T follicular helper cell (primary cell): ENCODE results near the gene CPA4.

Experiments used
- DNase-seq: peaks from one replicate; pipeline ENCODE4 v3.0.0-alpha.2; 2020; ENCODE audit warnings: low read depth

CPA4 gene

DNA sequence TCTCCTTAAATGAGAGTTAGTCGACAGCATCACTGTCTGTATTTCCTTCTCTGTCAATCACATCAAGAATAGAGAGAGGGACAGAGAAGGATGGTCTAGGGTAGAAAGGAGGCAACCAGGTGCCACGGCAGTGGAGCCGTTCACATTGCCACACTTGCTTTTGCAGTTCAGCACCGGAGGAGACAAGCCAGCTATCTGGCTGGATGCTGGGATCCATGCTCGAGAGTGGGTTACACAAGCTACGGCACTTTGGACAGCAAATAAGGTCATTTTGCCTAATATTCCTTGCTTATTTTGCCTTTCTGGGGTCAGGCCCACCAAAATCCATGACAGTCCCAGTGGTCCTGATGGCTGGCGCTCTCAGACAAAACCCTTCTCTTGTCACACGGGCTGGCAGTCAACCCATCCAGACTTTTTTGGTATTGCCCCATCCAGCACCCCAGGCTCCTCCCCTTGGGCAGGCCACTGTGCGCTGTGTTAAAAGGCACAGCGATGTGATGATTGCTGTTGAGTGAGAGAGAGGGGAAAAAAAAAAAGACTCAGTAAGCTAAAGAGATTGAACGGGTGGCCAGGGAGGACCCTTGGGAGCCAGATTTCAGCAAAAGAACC, 17.9 kb upstream of the CPA4 start:
- no peak for DNase-seq

DNA sequence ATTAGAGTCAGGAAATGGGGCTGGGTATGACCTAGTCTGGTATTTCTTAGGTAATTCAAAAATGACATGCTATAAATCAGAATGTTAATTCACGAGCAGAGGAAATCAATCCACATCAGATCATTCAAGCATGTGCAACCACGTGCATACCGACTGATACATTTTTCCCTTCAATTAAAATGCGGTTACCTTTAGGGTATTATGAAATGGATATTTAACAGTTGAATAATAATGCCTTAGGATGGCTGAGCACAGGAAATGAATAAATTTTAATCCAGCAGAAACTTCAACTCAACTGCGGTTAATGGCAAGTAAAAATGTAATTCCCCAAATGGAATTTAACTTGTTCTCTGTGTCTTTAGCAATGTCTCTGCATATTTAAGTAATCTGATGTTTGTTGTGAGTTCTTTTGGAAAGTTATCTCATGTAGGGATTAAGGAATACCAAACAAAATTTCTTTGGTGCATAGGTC, 17.1 kb upstream of the CPA4 start:
- DNase-seq, result no peak

DNA sequence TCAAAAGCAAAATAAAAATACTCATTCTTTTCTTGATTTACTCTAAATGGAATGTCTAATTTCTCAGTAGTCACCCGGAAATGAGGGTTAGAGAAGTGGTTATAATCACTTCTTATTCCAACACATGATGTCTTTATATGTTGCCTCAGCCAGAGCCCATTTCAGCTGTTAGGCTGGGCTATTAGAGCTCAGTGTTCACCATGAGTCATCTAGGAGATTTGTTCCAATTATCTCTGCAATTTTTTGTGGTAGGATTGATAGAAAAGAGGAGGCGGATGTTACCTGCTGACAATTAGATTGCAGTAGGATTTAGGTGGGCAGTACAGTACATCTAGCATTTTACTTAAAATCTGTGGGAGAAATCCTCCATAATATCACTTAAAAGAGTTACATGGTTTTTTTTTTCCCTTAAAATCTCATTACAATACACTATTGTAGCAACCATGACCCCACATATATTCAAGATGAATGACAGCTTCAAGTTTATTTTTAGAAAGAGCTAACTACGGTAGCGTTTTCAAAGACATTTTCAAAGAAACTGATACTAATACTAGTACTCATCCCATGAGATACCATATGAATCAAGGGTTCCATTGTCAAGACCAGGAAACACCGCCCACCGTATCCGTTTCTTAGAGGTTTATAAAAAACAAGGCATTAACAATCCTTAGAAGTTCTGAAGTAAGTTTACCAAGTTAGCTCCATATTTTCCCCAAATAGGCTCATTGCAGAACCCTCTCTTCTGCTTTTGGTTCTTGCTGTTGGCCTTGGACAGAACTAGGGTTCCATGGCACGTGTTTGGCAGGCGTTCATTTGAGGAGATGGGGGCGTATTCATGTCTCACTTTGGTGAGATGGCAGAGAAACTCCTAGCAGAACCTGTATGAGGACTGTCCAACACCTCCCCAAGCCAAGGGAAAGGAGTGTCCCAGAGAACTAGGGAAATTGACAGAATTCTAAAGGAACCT, 15.9 kb upstream of the CPA4 start:
- no peak for DNase-seq

DNA sequence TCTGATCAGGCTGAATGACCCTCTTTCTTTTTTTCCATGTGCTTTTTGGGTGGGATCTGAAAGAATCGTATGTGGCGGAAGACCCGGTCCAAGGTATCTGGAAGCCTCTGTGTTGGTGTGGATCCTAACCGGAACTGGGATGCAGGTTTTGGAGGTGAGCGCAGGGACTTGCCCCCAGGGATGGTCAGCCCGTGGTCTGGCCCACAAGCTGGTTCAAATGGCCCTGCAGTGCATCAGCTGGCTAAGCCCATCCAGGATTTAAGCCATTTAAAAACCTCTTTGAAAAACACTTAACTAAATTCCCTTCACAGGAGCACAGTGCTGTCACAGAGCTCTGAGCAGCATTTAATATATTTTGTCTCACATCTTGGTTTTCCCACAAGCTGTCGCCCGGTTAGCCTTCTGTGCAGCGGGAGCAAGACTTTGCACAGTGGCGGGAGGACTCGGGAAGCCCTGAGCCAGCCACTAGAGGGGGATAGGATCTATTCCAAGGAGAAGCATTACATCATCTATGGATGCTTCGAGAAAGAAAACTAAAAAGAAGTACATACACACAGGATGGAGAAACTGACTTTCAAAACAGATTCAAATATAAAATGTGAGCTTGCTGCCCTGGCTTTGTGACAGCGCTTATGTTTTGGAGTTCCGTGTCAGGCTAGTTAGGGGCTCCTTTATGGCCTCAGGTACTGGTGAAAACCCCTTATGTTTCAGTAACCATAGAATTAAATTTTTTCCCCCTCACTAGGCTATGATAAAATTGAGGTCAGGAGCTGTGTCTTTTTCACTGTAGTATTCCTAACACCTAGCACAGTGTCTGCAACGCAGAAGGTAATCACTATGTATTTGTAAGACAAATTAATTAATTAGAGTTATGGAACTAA, 15.0 kb upstream of the CPA4 start:
- no peak for DNase-seq

DNA sequence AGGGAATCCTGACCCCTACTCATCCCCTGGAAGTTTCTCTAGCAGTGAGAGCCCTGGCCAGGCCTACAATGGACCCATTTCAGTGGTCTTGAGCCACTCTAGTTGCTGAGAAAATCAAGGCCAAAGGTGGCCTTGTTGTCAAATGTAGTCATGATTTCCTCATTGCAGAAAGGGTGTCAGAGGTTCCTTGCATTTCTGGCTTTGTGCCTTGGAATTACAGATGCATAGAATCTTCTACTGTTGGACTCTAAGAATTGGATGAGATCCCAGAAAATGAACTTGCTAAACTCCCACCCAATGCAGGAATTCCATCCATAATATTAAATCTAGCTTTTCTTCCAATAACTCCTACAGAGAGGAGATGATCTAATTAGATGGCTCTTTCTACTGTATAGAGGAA, 14.1 kb upstream of the CPA4 start:
- DNase-seq, result no peak

DNA sequence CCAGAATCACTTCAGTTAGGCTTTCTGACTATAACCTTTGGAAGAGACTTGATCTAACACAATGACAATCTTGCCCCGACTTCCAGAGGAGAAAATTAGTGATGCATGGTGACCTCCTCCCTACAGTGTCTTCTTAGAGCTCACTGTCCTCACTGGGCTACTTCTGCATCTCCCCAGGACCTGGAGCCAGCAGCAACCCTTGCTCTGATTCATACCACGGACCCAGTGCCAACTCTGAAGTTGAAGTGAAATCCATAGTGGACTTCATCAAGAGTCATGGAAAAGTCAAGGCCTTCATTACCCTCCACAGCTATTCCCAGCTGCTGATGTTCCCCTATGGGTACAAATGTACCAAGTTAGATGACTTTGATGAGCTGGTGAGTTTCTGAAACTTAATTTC, 13.7 kb upstream of the CPA4 start:
- no peak for DNase-seq

DNA sequence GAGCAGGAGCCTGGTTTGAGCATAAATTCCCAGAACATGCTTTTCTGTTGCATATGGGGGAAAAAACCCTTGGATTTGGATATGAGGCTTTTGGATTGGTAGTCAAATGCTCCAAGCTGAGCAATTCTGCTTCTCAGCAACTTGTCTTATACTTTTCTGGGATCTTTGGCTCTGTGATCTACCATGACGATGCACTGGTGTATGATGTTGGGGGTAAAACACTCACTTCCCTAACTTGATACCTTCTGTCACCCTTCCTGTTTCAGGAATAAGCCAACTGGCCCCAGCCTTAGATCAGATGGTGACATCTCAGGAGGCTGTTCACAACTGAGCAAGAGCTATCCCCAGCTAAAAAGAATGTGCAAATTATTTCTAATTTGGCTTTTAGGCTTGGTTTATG, 13.1 kb upstream of the CPA4 start:
- no peak for DNase-seq

DNA sequence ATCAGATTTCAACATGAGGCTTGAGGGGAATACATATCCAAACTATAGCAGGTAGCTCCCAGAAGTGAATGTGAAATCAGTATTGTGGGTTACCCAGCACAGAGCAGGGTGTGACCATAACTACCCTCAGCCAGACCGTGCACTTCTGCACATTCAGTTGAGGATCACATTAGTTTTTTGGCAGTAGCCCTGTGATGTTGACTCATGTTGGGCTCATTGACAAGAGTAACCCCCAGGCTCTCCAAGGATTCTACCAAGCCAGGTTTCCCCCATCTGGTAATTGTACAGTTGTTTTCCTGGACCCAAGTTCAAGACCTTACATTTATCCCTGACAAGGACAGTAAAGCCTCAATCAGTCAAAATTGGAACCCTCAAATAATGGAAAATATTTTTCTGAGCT, 11.7 kb upstream of the CPA4 start:
- no peak for DNase-seq

DNA sequence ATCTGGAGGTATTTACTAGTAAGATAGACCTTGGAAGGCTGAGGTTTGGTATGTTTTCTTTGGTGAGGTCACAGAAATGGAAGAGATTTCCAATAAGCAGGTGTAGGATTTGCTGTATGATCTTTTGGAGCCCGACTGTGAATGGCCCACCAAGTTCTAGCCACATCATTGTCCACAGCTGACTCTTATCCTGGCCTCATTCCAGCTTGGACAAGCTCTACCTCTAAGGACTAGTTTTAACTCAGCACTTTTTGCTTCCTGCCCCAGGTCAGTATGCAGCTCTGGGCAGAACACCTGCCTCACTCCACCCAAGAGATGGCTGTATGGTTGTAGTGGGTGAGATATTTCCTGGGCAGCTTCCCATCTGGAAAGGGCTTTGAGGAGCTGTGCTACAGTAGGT, 6.1 kb upstream of the CPA4 start:
- no peak for DNase-seq

DNA sequence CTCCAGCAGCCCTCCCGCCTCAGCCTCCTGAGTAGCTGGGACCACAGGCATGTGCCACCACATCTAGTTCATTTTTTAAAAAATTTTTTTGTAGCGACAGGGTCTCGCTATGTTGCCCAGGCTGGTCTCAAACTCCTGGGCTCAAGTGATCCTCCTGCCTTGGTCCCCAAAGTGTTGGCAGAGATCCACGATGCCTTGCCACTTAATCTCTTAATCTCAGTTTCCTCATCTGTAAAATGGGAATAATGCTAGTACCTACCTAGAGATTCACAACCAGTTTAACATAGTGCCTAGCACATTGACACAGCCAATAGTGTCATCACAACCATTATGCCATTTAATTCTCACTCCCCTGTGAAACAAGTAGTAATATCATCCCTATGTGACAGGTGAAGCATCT, 4.8 kb upstream of the CPA4 start:
- DNase-seq, result no peak

DNA sequence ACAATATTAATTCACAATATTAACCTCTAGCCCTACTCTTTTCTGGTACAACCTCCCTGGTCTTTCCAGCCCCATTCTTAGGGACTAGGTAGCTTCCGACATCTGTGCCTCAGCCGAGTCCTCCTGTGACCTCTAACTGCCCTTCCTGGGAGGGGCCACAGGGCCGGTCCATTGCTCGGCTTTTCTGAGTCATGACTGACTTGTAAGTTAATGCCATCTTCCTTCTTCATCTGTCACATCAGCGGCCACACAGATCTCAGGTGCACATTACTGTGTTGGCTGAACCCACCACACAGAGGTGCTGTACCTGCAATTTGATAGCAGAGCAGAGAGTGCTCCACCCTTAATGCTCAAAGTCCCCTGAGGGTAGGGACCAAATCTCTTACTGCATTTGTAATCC, 4.1 kb upstream of the CPA4 start:
- DNase-seq, result no peak

DNA sequence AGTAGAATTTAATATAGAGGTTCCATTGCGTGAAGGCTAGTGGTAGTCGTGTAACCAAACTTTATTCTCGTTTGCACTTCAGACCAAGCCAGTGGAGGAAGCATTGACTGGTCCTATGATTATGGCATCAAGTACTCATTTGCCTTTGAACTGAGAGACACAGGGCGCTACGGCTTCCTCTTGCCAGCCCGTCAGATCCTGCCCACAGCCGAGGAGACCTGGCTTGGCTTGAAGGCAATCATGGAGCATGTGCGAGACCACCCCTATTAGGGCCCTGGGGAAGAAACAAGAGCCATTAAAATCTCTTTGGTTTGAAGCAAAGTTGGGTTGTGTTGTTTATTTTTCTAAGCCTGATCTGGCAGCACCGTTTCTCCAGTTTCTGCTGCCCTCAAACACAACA, 3.5 kb upstream of the CPA4 start:
- no peak for DNase-seq

DNA sequence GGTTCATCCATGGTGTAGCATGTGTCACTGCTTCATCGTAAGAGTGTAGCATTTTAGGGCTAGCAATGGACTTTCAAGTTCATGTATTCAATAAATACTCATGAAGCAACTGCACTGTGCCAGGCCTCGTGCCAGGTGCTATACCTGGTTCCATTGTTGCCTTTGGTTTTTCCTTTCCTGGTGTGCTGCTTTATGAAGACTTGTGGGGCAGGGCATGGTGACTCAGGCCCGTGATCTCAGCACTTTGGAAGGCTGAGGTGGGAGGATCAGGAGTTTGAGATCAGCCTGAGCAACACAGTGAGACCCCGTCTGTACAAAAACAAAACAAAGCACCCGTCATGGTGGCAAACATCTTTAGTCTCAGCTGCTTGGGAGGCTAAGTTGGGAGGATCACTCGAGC, 2.2 kb upstream of the CPA4 start:
- DNase-seq, result no peak

DNA sequence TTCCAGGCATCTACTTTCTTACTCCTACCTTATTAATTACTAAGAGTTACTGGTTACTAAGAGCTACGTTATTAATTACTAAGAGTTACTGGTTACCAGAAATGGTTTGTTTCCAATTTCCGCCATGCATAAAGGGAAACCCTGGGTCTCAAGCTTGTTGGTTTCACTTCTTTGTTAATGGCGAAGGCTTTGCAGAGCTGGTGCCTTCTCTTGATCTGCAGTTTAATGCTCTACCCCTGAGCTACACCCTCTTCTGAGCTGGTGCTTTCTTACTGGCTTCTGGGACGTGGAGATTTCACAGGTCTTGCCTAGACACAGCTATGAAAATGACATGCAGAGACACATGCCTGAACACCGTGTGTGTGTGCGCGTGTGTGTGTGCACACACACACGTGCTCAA, 560 bp downstream of the CPA4 start:
- DNase-seq, result no peak

DNA sequence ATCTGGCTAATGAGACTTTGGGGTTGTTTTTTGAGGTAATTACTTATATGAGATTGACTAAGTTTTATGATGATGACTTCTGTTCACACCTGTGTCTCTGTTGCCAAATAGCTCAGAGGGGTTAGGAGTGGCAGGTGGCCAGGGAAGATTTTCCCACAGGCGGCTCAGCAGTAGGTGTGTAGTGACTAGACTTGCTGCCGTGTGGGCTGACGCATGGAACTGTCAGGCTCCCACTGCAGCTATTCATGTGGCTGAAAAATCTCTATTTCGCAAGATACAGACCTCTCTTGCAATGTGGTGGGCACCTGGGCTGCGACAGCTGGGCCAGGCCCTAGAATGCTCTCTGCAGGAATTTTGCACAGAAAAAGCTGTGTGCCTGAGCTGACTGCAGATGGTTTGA, 1.4 kb downstream of the CPA4 start:
- no peak for DNase-seq

DNA sequence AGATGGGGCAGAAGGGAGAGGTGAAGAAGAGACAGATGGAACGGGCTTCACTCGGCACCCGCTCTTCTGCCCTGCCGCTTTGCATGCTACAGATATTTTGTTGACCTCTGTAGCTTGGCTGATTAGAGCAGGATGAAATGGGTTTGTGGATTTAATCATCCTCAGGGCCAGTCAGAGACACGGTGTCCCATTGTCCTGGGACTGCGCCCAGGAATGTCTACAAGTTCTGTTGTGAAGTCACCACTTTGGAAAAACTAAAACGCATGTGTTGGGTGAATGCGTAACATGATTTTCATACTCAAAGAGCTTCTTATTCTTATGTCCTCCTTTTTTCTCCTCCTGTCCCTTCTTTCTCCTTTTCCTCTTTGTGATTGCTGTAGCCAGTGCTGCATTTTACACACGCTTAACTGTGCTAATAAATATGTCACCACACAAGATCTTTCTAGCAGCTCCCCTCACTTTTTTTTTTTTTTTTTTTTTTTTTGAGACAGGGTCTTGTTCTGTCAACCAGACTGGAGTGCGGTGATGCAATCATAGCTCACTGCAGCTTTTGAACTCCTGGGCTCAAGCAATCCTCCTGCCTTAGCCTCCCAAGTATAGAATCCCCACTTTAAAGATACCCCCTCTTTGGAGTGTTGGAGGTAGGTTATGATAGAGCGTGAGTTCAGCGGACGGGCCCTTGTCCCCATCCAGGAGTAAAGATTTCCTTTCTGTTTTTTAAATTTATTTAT, 3.4 kb downstream of the CPA4 start:
- no peak for DNase-seq

DNA sequence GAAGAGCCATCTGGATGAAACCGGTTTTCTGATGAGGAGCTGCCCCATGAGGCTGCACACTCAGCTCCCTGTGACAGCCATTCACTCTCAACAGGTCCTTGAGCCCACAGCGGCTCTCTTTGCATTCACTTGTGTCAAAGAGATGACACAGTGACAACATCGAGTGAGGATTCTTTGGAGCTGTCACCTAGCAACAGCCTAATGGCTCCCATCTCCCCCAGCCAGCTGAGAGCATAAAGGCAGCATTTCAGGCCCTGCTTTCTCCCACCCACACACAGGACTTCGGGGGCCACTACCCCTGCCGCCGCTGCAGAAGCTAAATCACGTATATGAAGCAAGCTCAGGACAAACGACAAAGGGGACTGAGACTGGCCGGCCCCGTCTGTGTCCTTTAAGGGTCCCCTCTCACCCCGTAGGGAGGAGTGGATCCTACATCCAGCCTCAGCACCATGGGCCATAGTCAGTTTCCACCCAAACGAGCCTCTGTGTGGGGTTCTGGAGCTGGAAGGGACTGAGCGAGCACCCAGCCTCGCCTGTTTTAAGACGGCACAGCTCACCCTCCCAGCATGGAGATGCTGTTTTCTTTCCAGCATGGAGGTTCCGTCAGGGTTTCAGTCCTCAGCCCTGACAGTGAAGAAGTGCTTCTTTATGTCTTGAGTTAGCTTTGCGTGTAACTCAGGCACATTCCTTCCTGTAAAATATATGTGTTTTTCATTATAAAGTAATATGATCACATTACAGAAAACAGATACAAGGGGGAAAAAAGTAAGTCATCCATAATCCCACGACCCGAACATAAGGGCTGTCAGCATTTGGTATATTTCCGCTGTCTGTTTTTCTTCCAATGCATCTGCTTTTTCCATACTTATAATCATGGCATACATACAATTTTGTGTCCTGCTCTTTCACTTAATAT, 4.9 kb downstream of the CPA4 start:
- no peak for DNase-seq

DNA sequence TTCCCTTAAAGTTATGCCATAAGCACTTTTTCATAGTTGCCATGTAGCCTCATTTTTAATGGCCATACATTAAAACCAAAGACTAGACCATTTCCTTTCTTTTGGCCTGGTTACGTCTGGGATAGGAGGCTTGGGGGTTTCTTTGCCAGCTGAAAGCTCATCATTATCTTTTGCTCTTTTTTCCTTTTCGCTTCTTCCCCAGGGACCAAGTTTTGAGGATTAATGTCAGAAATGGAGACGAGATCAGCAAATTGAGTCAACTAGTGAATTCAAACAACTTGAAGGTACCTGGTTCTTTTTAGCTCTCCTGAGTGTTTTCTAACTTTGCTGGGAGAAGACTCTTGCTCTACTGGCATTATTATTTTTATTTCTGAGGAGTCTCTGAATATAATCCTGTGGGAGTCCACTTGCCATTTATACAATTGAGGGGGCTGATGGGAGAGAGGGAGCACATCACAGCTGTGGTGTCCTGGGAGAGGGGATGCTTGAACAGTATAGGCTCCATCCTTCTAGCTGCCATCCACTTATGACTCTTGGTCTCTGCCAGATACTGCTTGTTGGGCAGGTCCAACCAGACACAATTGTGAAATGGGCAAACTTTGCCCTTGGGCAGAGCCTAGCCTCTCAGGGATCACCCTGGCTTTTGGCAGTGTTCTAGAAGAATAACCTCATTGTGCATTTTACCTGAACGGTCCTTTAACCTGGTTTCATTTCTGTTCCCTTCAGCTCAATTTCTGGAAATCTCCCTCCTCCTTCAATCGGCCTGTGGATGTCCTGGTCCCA, 5.8 kb downstream of the CPA4 start:
- no peak for DNase-seq

DNA sequence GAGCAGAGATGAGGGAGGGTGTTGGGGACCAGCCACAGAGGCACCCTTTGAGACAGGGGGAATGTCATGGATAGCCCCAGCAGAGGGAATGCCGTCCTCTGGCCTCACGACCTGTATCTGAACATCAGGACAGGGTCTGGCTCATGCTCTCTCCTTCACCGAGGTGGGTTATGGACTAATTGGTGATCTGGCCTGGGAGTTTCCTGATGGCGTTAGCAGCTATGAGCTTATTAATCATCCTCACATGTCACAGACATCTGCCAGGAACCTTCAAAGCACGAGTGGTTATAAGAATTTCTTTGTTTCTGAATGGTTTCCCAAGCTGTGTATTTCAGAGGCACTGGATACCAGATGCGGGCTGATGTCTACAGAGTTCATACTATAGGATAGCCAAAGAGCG, 6.9 kb downstream of the CPA4 start:
- DNase-seq, result no peak

DNA sequence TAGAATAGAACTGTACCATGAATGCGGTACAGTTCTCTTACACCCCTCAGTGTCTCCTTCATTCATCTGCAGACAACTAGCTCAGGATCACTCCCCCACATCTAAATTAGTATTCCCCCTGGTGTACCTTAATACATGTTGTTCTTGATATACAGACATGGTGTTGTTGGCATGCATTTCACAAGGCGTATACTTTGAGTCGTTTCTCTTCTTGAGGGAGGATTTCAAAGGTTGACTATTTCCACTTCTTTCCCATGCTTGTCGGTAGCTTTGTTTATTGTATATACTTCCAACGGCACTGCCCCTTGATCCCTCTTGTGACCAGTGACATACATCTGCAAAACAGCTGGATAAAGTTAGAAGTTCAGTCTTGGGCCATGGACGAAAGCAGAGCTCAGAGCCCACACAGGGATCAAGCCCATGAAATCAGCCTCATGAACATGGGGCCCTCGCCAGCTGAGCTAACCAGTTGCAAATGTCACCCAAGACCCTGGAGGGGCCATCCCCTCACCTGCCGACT, 8.6 kb downstream of the CPA4 start:
- no peak for DNase-seq
